Measurements from ENCODE around the gene KCND2. TPM values are rescaled to one million over a fixed set of nuclear protein-coding genes. Genes with fewer than 3 reads are reported as not detected.
"Not testable (repeated sequence)": the region's sequence is repeated elsewhere in the genome, so short reads cannot be mapped to it uniquely, and the experiment has no call there.

KCND2 gene
- total and polyA plus RNA-seq, 2 of the 8 experiments (the other 6 are each of a cell fraction or from before 2014, with no cell fraction given) = 4.6 to 7.7 TPM

DNA sequence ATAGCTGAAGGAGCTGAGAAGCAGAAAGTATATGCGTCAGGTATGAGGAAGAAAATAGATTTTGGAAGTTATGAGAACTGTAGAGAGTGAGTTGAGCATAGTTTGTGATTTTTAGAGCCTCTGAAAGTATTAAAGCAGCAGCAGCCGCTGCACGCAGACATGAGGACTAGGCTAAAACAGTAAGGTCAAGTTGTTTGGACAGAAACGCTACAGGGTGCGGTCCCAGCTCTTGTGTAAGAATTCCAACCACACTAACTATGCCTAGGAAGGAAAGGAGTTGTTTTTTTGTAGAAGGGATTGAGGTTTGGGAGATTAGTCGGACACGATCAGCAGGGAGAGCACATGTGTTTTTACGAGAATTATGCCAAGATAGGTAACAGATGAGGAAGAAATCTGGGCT is 506.1 kb downstream of the KCND2 start:
- H2BK12ac ChIP-seq (ENCODE audit: low read depth, low read length); H3K4ac ChIP-seq (replicated peaks; ENCODE audit: insufficient read length, low read depth, low read length); H3K23ac ChIP-seq (ENCODE audit: insufficient read length); H3K4me3 ChIP-seq (ENCODE audit: extremely low read depth in 1 of 4, insufficient read depth in 2 of 4, low read depth in 3 of 4, low read length in 4 of 4); POLR2A ChIA-PET (ENCODE audit: partially characterized antibody); H3K79me2 ChIP-seq (ENCODE audit: control insufficient read depth in 1 of 2, insufficient read depth in 2 of 2, low read length in 2 of 2); H2BK15ac ChIP-seq (ENCODE audit: low read length); H3K9ac ChIP-seq (replicated peaks in 1 of 4; ENCODE audit: extremely low read depth in 1 of 4, low read depth in 3 of 4, low read length in 3 of 4); H2BK20ac ChIP-seq (ENCODE audit: low read length); H2AFZ ChIP-seq (ENCODE audit: low read length); H4K91ac ChIP-seq (replicated peaks; ENCODE audit: insufficient read length, low read length); H3K79me1 ChIP-seq (ENCODE audit: low read depth, low read length); H4K8ac ChIP-seq (ENCODE audit: extremely low read depth, insufficient read depth, low read length); H2AK5ac ChIP-seq (ENCODE audit: low read depth, low read length); H2BK5ac ChIP-seq (ENCODE audit: low read depth, low read length); FAIRE-seq; H3K18ac ChIP-seq (ENCODE audit: extremely low read depth, low read length); H4K5ac ChIP-seq (ENCODE audit: insufficient read length, low read depth, low read length); CTCF ChIA-PET (ENCODE audit: partially characterized antibody); H3K27ac ChIP-seq (ENCODE audit: low read depth, low read length); H3K23me2 ChIP-seq (ENCODE audit: low read depth, low read length); H3K9me3 ChIP-seq (ENCODE audit: insufficient read depth in 2 of 2, low read depth in 1 of 2, low read length in 1 of 2); H2BK120ac ChIP-seq (replicated peaks; ENCODE audit: low read depth, low read length); H3K36me3 ChIP-seq (ENCODE audit: control insufficient read depth in 2 of 4, insufficient read depth in 4 of 4, low read length in 3 of 4); H3K27me3 ChIP-seq (replicated peaks in 1 of 4; ENCODE audit: control insufficient read depth in 3 of 4, extremely low read depth in 1 of 4, insufficient read depth in 3 of 4, low read length in 3 of 4); H4K20me1 ChIP-seq (replicated peaks in 1 of 2; ENCODE audit: control insufficient read depth in 1 of 2, insufficient read depth in 2 of 2, low read length in 2 of 2); H3K4me1 ChIP-seq (replicated peaks in 1 of 4; ENCODE audit: control insufficient read depth in 3 of 4, insufficient read depth in 4 of 4, low read length in 3 of 4); H3K4me2 ChIP-seq (ENCODE audit: insufficient read depth in 1 of 2, low read depth in 2 of 2, low read length in 2 of 2); H3K56ac ChIP-seq (replicated peaks; ENCODE audit: insufficient read length, low read depth, low read length); DNase-seq (ENCODE audit: low read depth in 1 of 2, low spot score in 2 of 2); H3K14ac ChIP-seq (ENCODE audit: insufficient read length): not testable (repeated sequence)
- whole genome bisulfite sequencing, 2 experiments (ENCODE audit: extremely low coverage in 1 of 2, insufficient coverage in 1 of 2, insufficient read length in 1 of 2, insufficient replicate concordance in 2 of 2, low coverage in 1 of 2, low lambda C conversion rate in 2 of 2, missing lambda C conversion rate in 1 of 2) = 91% methylated on average over 8 of the region's 8 CpGs; no CpG with 5 or more reads in 1 of the 2 experiments

DNA sequence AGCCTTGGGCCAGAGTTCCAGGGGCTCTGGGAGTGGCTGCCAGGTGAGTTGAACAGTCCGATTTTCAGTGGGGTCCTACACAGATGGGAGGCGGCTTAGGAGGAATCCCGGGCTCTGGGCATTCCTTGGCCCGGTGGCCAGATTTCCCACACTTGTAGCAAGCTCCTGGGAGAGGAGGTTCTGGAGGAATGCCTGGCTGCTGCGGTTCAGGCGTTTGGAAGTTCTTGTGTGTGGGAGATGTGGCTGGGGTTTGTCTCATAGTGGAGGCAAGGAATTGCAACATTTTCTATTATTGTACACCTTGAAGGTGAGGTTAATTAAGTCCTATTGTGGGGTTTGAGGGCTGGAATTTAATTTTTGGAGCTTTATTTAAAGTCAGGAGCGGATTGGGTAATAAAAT is 507.5 kb downstream of the KCND2 start:
- H4K20me1 ChIP-seq (replicated peaks in 1 of 2; ENCODE audit: control insufficient read depth in 1 of 2, insufficient read depth in 2 of 2, low read length in 2 of 2); H3K27me3 ChIP-seq (replicated peaks in 1 of 4; ENCODE audit: control insufficient read depth in 3 of 4, extremely low read depth in 1 of 4, insufficient read depth in 3 of 4, low read length in 3 of 4); H4K91ac ChIP-seq (replicated peaks; ENCODE audit: insufficient read length, low read length); H3K9ac ChIP-seq (replicated peaks in 1 of 4; ENCODE audit: extremely low read depth in 1 of 4, low read depth in 3 of 4, low read length in 3 of 4); FAIRE-seq; DNase-seq (ENCODE audit: low read depth in 1 of 2, low spot score in 2 of 2); H3K27ac ChIP-seq (ENCODE audit: low read depth, low read length); H3K56ac ChIP-seq (replicated peaks; ENCODE audit: insufficient read length, low read depth, low read length); H2BK120ac ChIP-seq (replicated peaks; ENCODE audit: low read depth, low read length); H3K79me1 ChIP-seq (ENCODE audit: low read depth, low read length); H2AFZ ChIP-seq (ENCODE audit: low read length); H4K8ac ChIP-seq (ENCODE audit: extremely low read depth, insufficient read depth, low read length); H3K4me3 ChIP-seq (ENCODE audit: extremely low read depth in 1 of 4, insufficient read depth in 2 of 4, low read depth in 3 of 4, low read length in 4 of 4); H2BK5ac ChIP-seq (ENCODE audit: low read depth, low read length); H3K4me1 ChIP-seq (replicated peaks in 1 of 4; ENCODE audit: control insufficient read depth in 3 of 4, insufficient read depth in 4 of 4, low read length in 3 of 4); H2AK5ac ChIP-seq (ENCODE audit: low read depth, low read length); H3K36me3 ChIP-seq (ENCODE audit: control insufficient read depth in 2 of 4, insufficient read depth in 4 of 4, low read length in 3 of 4); H3K9me3 ChIP-seq (ENCODE audit: insufficient read depth in 2 of 2, low read depth in 1 of 2, low read length in 1 of 2); H3K79me2 ChIP-seq (ENCODE audit: control insufficient read depth in 1 of 2, insufficient read depth in 2 of 2, low read length in 2 of 2); H2BK15ac ChIP-seq (ENCODE audit: low read length); H4K5ac ChIP-seq (ENCODE audit: insufficient read length, low read depth, low read length); CTCF ChIA-PET (ENCODE audit: partially characterized antibody); H3K4ac ChIP-seq (replicated peaks; ENCODE audit: insufficient read length, low read depth, low read length); H3K18ac ChIP-seq (ENCODE audit: extremely low read depth, low read length); POLR2A ChIA-PET (ENCODE audit: partially characterized antibody); H3K14ac ChIP-seq (ENCODE audit: insufficient read length); H2BK12ac ChIP-seq (ENCODE audit: low read depth, low read length); H3K4me2 ChIP-seq (ENCODE audit: insufficient read depth in 1 of 2, low read depth in 2 of 2, low read length in 2 of 2); H3K23me2 ChIP-seq (ENCODE audit: low read depth, low read length); H2BK20ac ChIP-seq (ENCODE audit: low read length); H3K23ac ChIP-seq (ENCODE audit: insufficient read length): not testable (repeated sequence)
- WGBS, 2 experiments (ENCODE audit: extremely low coverage in 1 of 2, insufficient coverage in 1 of 2, insufficient read length in 1 of 2, insufficient replicate concordance in 2 of 2, low coverage in 1 of 2, low lambda C conversion rate in 2 of 2, missing lambda C conversion rate in 1 of 2) = 89% methylated on average over 7 of the region's 7 CpGs; no CpG with 5 or more reads in 1 of the 2 experiments
